HT-29 (cell line): ENCODE data around the gene RABL6. TPM values are rescaled to one million over a fixed set of nuclear protein-coding genes. Genes with fewer than 3 reads are reported as not detected.
A peak's percentile ranks its signal among the peaks of the same experiment; 100 is the strongest.
"Not testable (repeated sequence)": the region's sequence is repeated elsewhere in the genome, so short reads cannot be mapped to it uniquely, and the experiment has no call there.

Experiments used
- DNase-seq: peaks from one replicate; pipeline ENCODE4 v3.0.0-alpha.2; 2015; ENCODE audit warnings: low spot score
- total RNA-seq: library from RNA; depleted of rRNA; stranded (reverse); fragments of >200 nt; shearing (Covaris generic); gene quantifications from 2 replicates; pipeline ENCODE4 v1.2.3, GENCODE V29; 2014

Gene RABL6
- total RNA-seq, 1 experiment from 2014 or later: 247 TPM

GRCh38 chr9:136795000-136795348 is 12.8 kb upstream of the RABL6 start:
- no peak for DNase-seq

GRCh38 chr9:136796238-136796774 is 11.4 kb upstream of the RABL6 start, which contains the start of gene CCDC183:
CCDC183 (plus strand) TSS chr9:136796338; CDS start chr9:136796398, 60 bp downstream.
- DNase-seq: peak; percentile 27

- DNase-seq: peak; percentile 39
These were observed 10.9 kb upstream of the RABL6 start for GRCh38 chr9:136796775-136797347.

GRCh38 chr9:136798708-136799078 is 9.1 kb upstream of the RABL6 start:
- no peak for DNase-seq

- DNase-seq: peak; percentile 61
These were observed 8.5 kb upstream of the RABL6 start for GRCh38 chr9:136799079-136799853.

- DNase-seq: peak; percentile 86
These were observed 7.7 kb upstream of the RABL6 start for GRCh38 chr9:136799854-136800657.

GRCh38 chr9:136802321-136802720 is 5.4 kb upstream of the RABL6 start:
- no peak for DNase-seq

- DNase-seq: not testable (repeated sequence)
These were observed 4.7 kb upstream of the RABL6 start for GRCh38 chr9:136803009-136803550.

- no peak for DNase-seq
These were observed 3.9 kb upstream of the RABL6 start for GRCh38 chr9:136803551-136804508.

- DNase-seq: no peak
These were observed 3.1 kb upstream of the RABL6 start for GRCh38 chr9:136804509-136805206.

GRCh38 chr9:136805207-136805740 is 2.5 kb upstream of the RABL6 start:
- no peak for DNase-seq

GRCh38 chr9:136806067-136806466 is 1.7 kb upstream of the RABL6 start:
- DNase-seq: no peak

GRCh38 chr9:136806631-136807201 is 1.0 kb upstream of the RABL6 start:
- DNase-seq: no peak

GRCh38 chr9:136808075-136808805 is 492 bp downstream of the RABL6 start:
- DNase-seq: peak; percentile 23

GRCh38 chr9:136808806-136809158 is 1.0 kb downstream of the RABL6 start:
- DNase-seq: peak; percentile 45

GRCh38 chr9:136814725-136815421 is 7.1 kb downstream of the RABL6 start:
- no peak for DNase-seq

GRCh38 chr9:136815422-136815782 is 7.7 kb downstream of the RABL6 start:
- DNase-seq: no peak
